ENCODE measurements around the gene PTCRA. TPM values are rescaled to one million over a fixed set of nuclear protein-coding genes. Genes with fewer than 3 reads are reported as not detected.
A peak's percentile ranks its signal among the peaks of the same experiment; 100 is the strongest.

Gene PTCRA
- total RNA-seq, 1 experiment from 2014 or later: not detected

- Mint-ChIP-seq H3K36me3 (peaks cover 12% of the 10 kb centered on the region), H3K4me1 (peaks cover 8% of the 10 kb centered on the region; the same call in 1 of the 2 replicates), H3K27ac (no peak overlapping the region), H3K27me3 (ENCODE audit: low read depth) (no peaks in the 10 kb centered on the region), H3K4me3 (peak overlapping the region; percentile 14; the same call in 1 of the 2 replicates), H3K9me3 (no peaks in the 10 kb centered on the region)
- POLR2A ChIA-PET: interaction anchor here (1.2 kb wide), 1 partner anchor 132 kb away, joined by 4 read pairs; the partner anchor contains the start of gene TBCC
- ATAC-seq (no peak), DNase-seq (ENCODE audit: low spot score) (no peak)
- CTCF ChIA-PET: interaction anchor here (0.6 to 3.4 kb wide), 7 partner anchors 21 to 216 kb away, joined by 3 to 23 read pairs (median 6); no protein-coding TSS in a partner anchor
- TF ChIP-seq FOXP1 (CRISPR knock-in tag; IDR thresholded peaks at IDR 0.05; ENCODE audit: borderline replicate concordance) (no peak), TEAD4 (CRISPR knock-in tag; IDR thresholded peaks at IDR 0.05) (no peak), ZNF396 (CRISPR knock-in tag; IDR thresholded peaks at IDR 0.05; ENCODE audit: borderline replicate concordance) (no peak), GRHL2 (CRISPR knock-in tag; IDR thresholded peaks at IDR 0.05; ENCODE audit: insufficient replicate concordance, severe bottlenecking) (no peak), ZNF423 (CRISPR knock-in tag; IDR thresholded peaks at IDR 0.05) (no peak), JUN (CRISPR knock-in tag; IDR thresholded peaks at IDR 0.05) (no peak), ZNF512 (CRISPR knock-in tag; IDR thresholded peaks at IDR 0.05; ENCODE audit: borderline replicate concordance) (no peak), ZNF317 (CRISPR knock-in tag; IDR thresholded peaks at IDR 0.05; ENCODE audit: borderline replicate concordance, low read depth) (no peak), HMGXB4 (CRISPR knock-in tag; IDR thresholded peaks at IDR 0.05) (no peak), ZNF219 (CRISPR knock-in tag; IDR thresholded peaks at IDR 0.05; ENCODE audit: borderline replicate concordance) (no peak), STAT6 (CRISPR knock-in tag; conservative IDR thresholded peaks at IDR 0.05; ENCODE audit: low read depth) (no peak)
- TF ChIP-seq, protein P1, sequence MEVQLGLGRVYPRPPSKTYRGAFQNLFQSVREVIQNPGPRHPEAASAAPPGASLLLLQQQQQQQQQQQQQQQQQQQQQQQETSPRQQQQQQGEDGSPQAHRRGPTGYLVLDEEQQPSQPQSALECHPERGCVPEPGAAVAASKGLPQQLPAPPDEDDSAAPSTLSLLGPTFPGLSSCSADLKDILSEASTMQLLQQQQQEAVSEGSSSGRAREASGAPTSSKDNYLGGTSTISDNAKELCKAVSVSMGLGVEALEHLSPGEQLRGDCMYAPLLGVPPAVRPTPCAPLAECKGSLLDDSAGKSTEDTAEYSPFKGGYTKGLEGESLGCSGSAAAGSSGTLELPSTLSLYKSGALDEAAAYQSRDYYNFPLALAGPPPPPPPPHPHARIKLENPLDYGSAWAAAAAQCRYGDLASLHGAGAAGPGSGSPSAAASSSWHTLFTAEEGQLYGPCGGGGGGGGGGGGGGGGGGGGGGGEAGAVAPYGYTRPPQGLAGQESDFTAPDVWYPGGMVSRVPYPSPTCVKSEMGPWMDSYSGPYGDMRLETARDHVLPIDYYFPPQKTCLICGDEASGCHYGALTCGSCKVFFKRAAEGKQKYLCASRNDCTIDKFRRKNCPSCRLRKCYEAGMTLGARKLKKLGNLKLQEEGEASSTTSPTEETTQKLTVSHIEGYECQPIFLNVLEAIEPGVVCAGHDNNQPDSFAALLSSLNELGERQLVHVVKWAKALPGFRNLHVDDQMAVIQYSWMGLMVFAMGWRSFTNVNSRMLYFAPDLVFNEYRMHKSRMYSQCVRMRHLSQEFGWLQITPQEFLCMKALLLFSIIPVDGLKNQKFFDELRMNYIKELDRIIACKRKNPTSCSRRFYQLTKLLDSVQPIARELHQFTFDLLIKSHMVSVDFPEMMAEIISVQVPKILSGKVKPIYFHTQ (CRISPR knock-in tag; IDR thresholded peaks at IDR 0.05): no peak
- TF ChIP-seq, protein P2, sequence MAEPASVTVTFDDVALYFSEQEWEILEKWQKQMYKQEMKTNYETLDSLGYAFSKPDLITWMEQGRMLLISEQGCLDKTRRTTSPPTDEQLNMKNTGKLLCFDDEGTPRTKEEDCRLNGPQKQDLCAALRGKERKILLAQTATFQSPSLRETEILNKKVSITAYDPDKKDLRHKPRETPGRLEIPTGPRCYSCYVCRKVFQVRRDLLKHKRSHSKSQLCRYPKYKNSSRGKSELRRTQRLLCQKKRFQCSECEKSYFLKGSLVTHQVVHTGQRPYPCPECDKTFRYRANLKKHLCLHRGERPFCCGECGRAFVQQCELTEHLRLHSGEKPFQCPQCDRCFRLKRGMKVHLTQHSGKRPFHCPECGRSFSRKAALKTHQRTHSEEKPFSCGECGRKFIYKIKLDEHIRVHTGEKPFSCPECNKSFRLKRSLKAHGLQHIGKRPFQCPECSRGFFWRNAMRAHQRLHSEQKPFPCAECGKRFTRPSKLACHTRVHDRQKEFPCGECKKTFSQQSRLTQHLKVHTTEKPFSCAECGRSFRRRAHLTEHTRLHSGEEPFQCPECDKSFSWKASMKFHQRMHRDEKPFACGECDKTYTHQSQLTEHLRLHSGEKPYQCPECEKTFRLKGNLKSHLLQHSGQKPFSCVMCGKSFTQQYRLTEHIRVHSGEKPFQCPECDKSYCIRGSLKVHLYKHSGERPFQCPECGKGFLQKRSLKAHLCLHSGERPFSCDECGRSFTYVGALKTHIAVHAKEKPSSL (CRISPR knock-in tag; conservative IDR thresholded peaks at IDR 0.05): no peak
- TF ChIP-seq, protein P3, sequence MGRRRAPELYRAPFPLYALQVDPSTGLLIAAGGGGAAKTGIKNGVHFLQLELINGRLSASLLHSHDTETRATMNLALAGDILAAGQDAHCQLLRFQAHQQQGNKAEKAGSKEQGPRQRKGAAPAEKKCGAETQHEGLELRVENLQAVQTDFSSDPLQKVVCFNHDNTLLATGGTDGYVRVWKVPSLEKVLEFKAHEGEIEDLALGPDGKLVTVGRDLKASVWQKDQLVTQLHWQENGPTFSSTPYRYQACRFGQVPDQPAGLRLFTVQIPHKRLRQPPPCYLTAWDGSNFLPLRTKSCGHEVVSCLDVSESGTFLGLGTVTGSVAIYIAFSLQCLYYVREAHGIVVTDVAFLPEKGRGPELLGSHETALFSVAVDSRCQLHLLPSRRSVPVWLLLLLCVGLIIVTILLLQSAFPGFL (CRISPR knock-in tag; IDR thresholded peaks at IDR 0.05; ENCODE audit: borderline replicate concordance): no peak
- TF ChIP-seq, protein P4, sequence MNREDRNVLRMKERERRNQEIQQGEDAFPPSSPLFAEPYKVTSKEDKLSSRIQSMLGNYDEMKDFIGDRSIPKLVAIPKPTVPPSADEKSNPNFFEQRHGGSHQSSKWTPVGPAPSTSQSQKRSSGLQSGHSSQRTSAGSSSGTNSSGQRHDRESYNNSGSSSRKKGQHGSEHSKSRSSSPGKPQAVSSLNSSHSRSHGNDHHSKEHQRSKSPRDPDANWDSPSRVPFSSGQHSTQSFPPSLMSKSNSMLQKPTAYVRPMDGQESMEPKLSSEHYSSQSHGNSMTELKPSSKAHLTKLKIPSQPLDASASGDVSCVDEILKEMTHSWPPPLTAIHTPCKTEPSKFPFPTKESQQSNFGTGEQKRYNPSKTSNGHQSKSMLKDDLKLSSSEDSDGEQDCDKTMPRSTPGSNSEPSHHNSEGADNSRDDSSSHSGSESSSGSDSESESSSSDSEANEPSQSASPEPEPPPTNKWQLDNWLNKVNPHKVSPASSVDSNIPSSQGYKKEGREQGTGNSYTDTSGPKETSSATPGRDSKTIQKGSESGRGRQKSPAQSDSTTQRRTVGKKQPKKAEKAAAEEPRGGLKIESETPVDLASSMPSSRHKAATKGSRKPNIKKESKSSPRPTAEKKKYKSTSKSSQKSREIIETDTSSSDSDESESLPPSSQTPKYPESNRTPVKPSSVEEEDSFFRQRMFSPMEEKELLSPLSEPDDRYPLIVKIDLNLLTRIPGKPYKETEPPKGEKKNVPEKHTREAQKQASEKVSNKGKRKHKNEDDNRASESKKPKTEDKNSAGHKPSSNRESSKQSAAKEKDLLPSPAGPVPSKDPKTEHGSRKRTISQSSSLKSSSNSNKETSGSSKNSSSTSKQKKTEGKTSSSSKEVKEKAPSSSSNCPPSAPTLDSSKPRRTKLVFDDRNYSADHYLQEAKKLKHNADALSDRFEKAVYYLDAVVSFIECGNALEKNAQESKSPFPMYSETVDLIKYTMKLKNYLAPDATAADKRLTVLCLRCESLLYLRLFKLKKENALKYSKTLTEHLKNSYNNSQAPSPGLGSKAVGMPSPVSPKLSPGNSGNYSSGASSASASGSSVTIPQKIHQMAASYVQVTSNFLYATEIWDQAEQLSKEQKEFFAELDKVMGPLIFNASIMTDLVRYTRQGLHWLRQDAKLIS (CRISPR knock-in tag; IDR thresholded peaks at IDR 0.05; ENCODE audit: borderline replicate concordance): no peak
- TF ChIP-seq, protein P5, sequence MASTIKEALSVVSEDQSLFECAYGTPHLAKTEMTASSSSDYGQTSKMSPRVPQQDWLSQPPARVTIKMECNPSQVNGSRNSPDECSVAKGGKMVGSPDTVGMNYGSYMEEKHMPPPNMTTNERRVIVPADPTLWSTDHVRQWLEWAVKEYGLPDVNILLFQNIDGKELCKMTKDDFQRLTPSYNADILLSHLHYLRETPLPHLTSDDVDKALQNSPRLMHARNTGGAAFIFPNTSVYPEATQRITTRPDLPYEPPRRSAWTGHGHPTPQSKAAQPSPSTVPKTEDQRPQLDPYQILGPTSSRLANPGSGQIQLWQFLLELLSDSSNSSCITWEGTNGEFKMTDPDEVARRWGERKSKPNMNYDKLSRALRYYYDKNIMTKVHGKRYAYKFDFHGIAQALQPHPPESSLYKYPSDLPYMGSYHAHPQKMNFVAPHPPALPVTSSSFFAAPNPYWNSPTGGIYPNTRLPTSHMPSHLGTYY (CRISPR knock-in tag; IDR thresholded peaks at IDR 0.05): no peak
- TF ChIP-seq, protein P6, sequence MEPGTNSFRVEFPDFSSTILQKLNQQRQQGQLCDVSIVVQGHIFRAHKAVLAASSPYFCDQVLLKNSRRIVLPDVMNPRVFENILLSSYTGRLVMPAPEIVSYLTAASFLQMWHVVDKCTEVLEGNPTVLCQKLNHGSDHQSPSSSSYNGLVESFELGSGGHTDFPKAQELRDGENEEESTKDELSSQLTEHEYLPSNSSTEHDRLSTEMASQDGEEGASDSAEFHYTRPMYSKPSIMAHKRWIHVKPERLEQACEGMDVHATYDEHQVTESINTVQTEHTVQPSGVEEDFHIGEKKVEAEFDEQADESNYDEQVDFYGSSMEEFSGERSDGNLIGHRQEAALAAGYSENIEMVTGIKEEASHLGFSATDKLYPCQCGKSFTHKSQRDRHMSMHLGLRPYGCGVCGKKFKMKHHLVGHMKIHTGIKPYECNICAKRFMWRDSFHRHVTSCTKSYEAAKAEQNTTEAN (CRISPR knock-in tag; IDR thresholded peaks at IDR 0.05): no peak
Observed at GRCh38 chr6:42877695-42878094, 38.2 kb upstream of the PTCRA start.

All from WTC11 (cell line).